ENCODE results near the gene USP28. TPM values are rescaled to one million over a fixed set of nuclear protein-coding genes. Genes with fewer than 3 reads are reported as not detected.
A peak's percentile ranks its signal among the peaks of the same experiment; 100 is the strongest.

USP28 gene
- total and polyA plus RNA-seq, 2 donors, result 7.4 to 13.6 TPM

DNA sequence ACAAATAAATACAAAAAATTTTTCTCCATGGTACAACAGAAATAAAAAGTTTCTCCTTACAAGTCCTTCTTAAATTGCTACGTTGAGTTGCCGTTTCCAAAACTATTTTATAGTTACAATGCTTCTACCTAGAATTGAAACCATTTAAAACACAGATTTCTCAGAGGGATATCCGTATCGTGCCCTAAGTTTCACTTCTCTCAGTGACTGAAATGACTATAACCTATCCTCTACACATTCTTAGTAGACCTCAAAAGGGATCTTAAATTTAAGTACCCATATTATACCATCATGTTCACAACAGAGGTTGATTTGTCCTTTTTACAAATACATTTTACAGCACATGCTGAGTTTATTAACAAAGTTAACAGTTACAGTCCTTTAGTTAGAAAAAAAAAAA lies 44.1 kb downstream of the USP28 start:
- 96% methylated on average over 4 of the region's 4 CpGs for WGBS
- H3K9me3 ChIP-seq (ENCODE audit: control insufficient read depth in 2 of 2, insufficient read depth in 1 of 2, low read length in 1 of 2), result no peaks in the 10 kb centered on the region
- no peaks in the 10 kb centered on the region for H3K27me3 ChIP-seq (ENCODE audit: control insufficient read depth in 2 of 2, insufficient read depth in 1 of 2, low read length in 1 of 2)
- no peak overlapping the region for H3K27ac ChIP-seq (ENCODE audit: low read depth in 1 of 2, low read length in 1 of 2)
- no peak overlapping the region for H3K4me3 ChIP-seq (ENCODE audit: low read length in 2 of 2)
- H3K4me1 ChIP-seq (ENCODE audit: control insufficient read depth in 2 of 2, insufficient read depth in 2 of 2, low read length in 2 of 2), result no peaks in the 10 kb centered on the region
- no peaks in the 10 kb centered on the region for H3K36me3 ChIP-seq (ENCODE audit: control insufficient read depth in 2 of 2, insufficient read depth in 2 of 2, low read length in 1 of 2)
- DNase-seq (ENCODE audit: low read depth in 6 of 9, low spot score in 9 of 9), result no peak

DNA sequence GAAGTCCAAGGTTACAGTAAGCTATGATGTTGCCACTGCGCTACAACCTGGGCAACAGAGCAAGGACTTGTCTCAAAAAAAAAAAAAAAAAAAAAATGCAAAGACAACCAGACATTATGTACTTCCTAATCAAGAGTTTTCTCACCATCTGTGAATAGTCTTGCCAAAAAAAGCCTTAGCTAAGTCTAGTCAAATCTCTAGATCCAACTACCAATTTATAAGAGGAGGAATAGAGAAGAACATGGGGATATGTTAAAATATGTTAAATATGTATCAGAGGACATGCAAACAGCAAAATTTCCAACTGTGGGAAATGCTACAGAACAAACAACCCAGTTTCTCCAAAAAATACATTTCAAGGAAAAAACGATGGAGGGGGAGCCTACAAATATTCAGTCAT lies 45.6 kb downstream of the USP28 start:
- no peak overlapping the region for H3K27ac ChIP-seq (ENCODE audit: low read depth in 1 of 2, low read length in 1 of 2)

DNA sequence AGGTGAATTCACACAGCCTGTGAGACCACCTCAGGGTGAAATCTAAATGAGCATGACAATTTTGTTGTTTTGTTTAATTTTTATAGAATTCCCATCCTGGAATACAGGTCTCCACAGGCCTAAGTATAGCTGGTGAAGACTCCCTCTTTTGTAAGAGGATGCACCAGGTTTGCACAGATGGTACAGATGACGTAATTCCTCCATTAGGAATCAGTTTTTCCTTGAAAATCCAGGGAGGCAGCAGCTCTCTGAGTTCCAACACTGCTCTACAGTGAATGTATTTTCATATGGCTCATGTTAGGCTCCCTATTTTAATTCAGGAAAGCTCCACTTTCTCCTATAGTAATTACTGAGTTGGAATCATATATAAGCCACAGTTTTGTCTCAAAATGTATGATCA lies 47.2 kb downstream of the USP28 start:
- H3K9me3 ChIP-seq (ENCODE audit: control insufficient read depth in 2 of 2, insufficient read depth in 1 of 2, low read length in 1 of 2), result no peaks in the 10 kb centered on the region
- H3K4me3 ChIP-seq (ENCODE audit: low read length in 2 of 2), result no peak overlapping the region
- no peaks in the 10 kb centered on the region for H3K4me1 ChIP-seq (ENCODE audit: control insufficient read depth in 2 of 2, insufficient read depth in 2 of 2, low read length in 2 of 2)
- no peaks in the 10 kb centered on the region for H3K36me3 ChIP-seq (ENCODE audit: control insufficient read depth in 2 of 2, insufficient read depth in 2 of 2, low read length in 1 of 2)
- no peaks in the 10 kb centered on the region for H3K27me3 ChIP-seq (ENCODE audit: control insufficient read depth in 2 of 2, insufficient read depth in 1 of 2, low read length in 1 of 2)
- DNase-seq (ENCODE audit: low read depth in 6 of 9, low spot score in 9 of 9), result no peak
- H3K27ac ChIP-seq (ENCODE audit: low read depth in 1 of 2, low read length in 1 of 2), result no peak overlapping the region
- 93% methylated on average over 1 of the region's 1 CpG for WGBS

More for the DNA sequence above, 45.6 kb downstream of the USP28 start:
- DNase-seq (ENCODE audit: low read depth in 6 of 9, low spot score in 9 of 9), result no peak
- no peaks in the 10 kb centered on the region for H3K27me3 ChIP-seq (ENCODE audit: control insufficient read depth in 2 of 2, insufficient read depth in 1 of 2, low read length in 1 of 2)
- no peaks in the 10 kb centered on the region for H3K4me1 ChIP-seq (ENCODE audit: control insufficient read depth in 2 of 2, insufficient read depth in 2 of 2, low read length in 2 of 2)
- H3K36me3 ChIP-seq (ENCODE audit: control insufficient read depth in 2 of 2, insufficient read depth in 2 of 2, low read length in 1 of 2), result no peaks in the 10 kb centered on the region
- no peaks in the 10 kb centered on the region for H3K9me3 ChIP-seq (ENCODE audit: control insufficient read depth in 2 of 2, insufficient read depth in 1 of 2, low read length in 1 of 2)
- H3K4me3 ChIP-seq (ENCODE audit: low read length in 2 of 2), result no peak overlapping the region
- WGBS, result 98% methylated on average over 2 of the region's 2 CpGs

DNA sequence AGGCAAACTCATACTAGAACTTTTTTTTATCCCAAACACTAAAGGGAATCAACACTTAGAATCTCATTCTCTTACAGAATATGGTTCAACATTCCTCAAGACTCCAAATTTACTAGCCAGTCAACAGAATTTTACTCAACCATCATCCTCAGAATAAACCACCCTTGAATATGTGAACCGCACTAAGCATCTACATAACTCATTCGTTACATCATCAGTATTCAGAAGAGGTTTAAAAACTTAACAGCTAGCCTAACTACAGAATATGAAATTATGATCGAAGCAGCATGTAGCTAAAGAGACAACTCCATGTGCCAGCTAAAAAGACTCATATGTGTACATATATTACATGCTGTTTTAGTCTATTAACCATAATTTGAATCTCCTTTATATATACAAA lies 47.9 kb downstream of the USP28 start:
- 97% methylated on average over 3 of the region's 3 CpGs for WGBS
- no peak for DNase-seq (ENCODE audit: low read depth in 6 of 9, low spot score in 9 of 9)
- peaks cover 0 to 4% of the 10 kb centered on the region in 2 donors for H3K36me3 ChIP-seq (ENCODE audit: control insufficient read depth in 2 of 2, insufficient read depth in 2 of 2, low read length in 1 of 2)
- no peaks in the 10 kb centered on the region for H3K9me3 ChIP-seq (ENCODE audit: control insufficient read depth in 2 of 2, insufficient read depth in 1 of 2, low read length in 1 of 2)
- H3K27me3 ChIP-seq (ENCODE audit: control insufficient read depth in 2 of 2, insufficient read depth in 1 of 2, low read length in 1 of 2), result no peaks in the 10 kb centered on the region
- no peak overlapping the region for H3K27ac ChIP-seq (ENCODE audit: low read depth in 1 of 2, low read length in 1 of 2)
- H3K4me3 ChIP-seq (ENCODE audit: low read length in 2 of 2), result no peak overlapping the region
- H3K4me1 ChIP-seq (ENCODE audit: control insufficient read depth in 2 of 2, insufficient read depth in 2 of 2, low read length in 2 of 2), result no peaks in the 10 kb centered on the region

DNA sequence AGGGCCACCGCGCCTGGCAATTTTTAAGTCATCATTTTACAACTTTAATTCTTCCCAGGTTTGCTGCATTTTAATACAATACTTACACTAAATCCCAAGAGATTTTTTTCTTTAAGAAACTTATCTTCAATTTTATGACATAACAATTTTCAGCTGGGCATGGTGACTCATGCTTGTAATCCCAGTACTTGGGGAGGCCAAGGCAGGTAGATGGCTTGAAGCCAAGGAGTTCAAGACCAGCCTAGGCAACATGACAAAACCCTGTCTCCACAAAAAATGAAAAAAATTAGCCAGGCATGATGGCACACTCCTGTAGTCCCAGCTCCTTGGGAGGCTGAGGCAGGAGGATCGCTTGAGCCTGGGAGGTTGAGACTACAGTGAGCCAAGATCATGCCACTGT lies 56.9 kb downstream of the USP28 start:
- Histone ChIP-seq H3K27ac (ENCODE audit: low read depth in 1 of 2, low read length in 1 of 2) (no peak overlapping the region), H3K4me3 (ENCODE audit: low read length in 2 of 2) (no peak overlapping the region), H3K27me3 (ENCODE audit: control insufficient read depth in 2 of 2, insufficient read depth in 1 of 2, low read length in 1 of 2) (no peaks in the 10 kb centered on the region), H3K9me3 (ENCODE audit: control insufficient read depth in 2 of 2, insufficient read depth in 1 of 2, low read length in 1 of 2) (no peaks in the 10 kb centered on the region), H3K36me3 (ENCODE audit: control insufficient read depth in 2 of 2, insufficient read depth in 2 of 2, low read length in 1 of 2) (peaks cover 4% of the 10 kb centered on the region in 2 donors), H3K4me1 (ENCODE audit: control insufficient read depth in 2 of 2, insufficient read depth in 2 of 2, low read length in 2 of 2) (no peaks in the 10 kb centered on the region)
- DNase-seq (ENCODE audit: low read depth in 6 of 9, low spot score in 9 of 9), result no peak
- WGBS, result 97% methylated on average over 3 of the region's 3 CpGs

DNA sequence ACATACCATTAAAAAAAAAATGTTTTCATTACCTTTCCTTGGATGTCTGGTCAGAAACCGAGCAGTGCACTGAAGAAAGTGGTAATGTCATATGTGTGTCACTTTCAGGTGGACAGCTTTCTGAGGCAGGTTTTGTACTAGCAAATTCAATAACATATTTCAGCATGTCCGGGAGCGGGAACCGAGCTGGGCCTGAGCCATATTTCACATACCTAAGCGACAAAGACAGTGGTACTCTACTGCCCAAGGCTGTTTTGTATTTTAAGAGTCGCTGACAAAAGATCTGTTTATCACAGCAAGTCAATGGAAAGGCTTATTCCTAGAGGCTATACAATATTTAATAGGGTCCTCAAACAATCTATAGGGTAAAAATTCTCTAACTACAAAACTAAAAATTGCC lies 57.7 kb downstream of the USP28 start:
- Histone ChIP-seq H3K36me3 (ENCODE audit: control insufficient read depth in 2 of 2, insufficient read depth in 2 of 2, low read length in 1 of 2) (peaks cover 1 to 4% of the 10 kb centered on the region in 2 donors), H3K27me3 (ENCODE audit: control insufficient read depth in 2 of 2, insufficient read depth in 1 of 2, low read length in 1 of 2) (no peaks in the 10 kb centered on the region), H3K4me1 (ENCODE audit: control insufficient read depth in 2 of 2, insufficient read depth in 2 of 2, low read length in 2 of 2) (no peaks in the 10 kb centered on the region), H3K9me3 (ENCODE audit: control insufficient read depth in 2 of 2, insufficient read depth in 1 of 2, low read length in 1 of 2) (no peaks in the 10 kb centered on the region), H3K4me3 (ENCODE audit: low read length in 2 of 2) (no peak overlapping the region), H3K27ac (ENCODE audit: low read depth in 1 of 2, low read length in 1 of 2) (no peak overlapping the region)
- WGBS, result 96% methylated on average over 6 of the region's 6 CpGs
- DNase-seq (ENCODE audit: low read depth in 6 of 9, low spot score in 9 of 9), result no peak

DNA sequence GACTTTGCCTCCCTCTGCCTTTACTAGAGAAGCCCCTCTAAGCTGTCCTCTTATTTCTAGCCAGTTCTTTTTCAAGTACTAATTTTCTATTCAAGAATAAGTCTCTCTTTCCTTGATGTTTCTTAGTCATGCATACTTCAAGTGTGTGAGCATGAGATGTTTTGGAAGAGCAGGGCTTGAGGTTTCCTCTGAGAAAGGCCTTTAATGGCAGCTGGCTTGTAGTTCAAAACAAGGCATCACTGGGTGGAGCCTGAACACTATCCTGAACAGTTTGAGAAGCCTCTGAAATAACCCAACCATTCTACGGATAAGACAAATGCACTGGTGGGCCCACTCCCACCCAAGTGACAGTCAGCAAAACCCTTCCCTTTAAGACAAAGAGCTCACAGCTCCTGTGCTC lies 58.2 kb downstream of the USP28 start:
- DNase-seq (ENCODE audit: low read depth in 6 of 9, low spot score in 9 of 9), result no peak
- Histone ChIP-seq H3K36me3 (ENCODE audit: control insufficient read depth in 2 of 2, insufficient read depth in 2 of 2, low read length in 1 of 2) (peaks cover 0 to 4% of the 10 kb centered on the region in 2 donors), H3K4me3 (ENCODE audit: low read length in 2 of 2) (no peak overlapping the region), H3K27me3 (ENCODE audit: control insufficient read depth in 2 of 2, insufficient read depth in 1 of 2, low read length in 1 of 2) (no peaks in the 10 kb centered on the region), H3K9me3 (ENCODE audit: control insufficient read depth in 2 of 2, insufficient read depth in 1 of 2, low read length in 1 of 2) (no peaks in the 10 kb centered on the region), H3K27ac (ENCODE audit: low read depth in 1 of 2, low read length in 1 of 2) (no peak overlapping the region), H3K4me1 (ENCODE audit: control insufficient read depth in 2 of 2, insufficient read depth in 2 of 2, low read length in 2 of 2) (no peaks in the 10 kb centered on the region)
- 98% methylated on average over 1 of the region's 1 CpG for WGBS

DNA sequence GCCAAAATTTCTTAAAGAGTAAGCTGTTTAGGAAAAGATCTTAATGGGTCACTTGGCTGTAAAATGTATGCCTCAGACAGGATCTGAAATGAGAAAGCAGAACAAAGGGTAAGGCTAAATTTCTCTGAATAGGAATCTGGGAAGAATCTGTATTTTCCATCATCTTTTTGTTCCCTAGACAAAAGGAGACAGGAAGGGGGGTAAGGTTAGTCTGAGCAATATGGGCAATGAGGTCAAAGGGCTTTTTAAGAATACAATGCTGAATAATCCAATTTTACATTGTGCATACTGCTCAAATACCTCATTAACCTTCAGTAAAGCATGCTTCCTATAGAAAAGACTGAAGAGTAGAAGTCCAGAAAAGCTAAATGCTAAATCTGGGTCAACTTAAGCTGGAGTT lies 61.2 kb downstream of the USP28 start:
- no peaks in the 10 kb centered on the region for H3K9me3 ChIP-seq (ENCODE audit: control insufficient read depth in 2 of 2, insufficient read depth in 1 of 2, low read length in 1 of 2)
- DNase-seq (ENCODE audit: low read depth in 6 of 9, low spot score in 9 of 9), result no peak
- no peaks in the 10 kb centered on the region for H3K4me1 ChIP-seq (ENCODE audit: control insufficient read depth in 2 of 2, insufficient read depth in 2 of 2, low read length in 2 of 2)
- H3K27me3 ChIP-seq (ENCODE audit: control insufficient read depth in 2 of 2, insufficient read depth in 1 of 2, low read length in 1 of 2), result no peaks in the 10 kb centered on the region
- H3K27ac ChIP-seq (ENCODE audit: low read depth in 1 of 2, low read length in 1 of 2), result no peak overlapping the region
- H3K36me3 ChIP-seq (ENCODE audit: control insufficient read depth in 2 of 2, insufficient read depth in 2 of 2, low read length in 1 of 2), result no peaks in the 10 kb centered on the region
- no peak overlapping the region for H3K4me3 ChIP-seq (ENCODE audit: low read length in 2 of 2)

DNA sequence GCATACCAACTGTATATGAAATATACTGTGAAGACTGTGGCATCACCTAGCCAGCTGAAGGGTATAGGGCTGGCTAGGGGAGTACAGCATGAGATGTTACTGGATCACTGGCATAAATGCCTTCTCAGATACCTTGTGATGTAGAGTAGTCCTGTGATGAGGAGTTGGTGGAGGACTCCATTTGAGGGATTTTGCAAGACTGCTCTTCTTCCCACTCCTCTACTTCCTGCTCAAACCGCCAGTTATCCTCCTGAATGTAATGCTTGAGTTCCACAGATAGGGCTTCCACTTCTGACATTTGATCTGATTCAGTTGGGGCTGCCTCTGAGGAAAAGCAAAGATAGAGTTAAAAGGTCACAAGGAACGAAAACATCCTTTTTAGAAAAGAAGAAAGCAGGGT lies 66.4 kb downstream of the USP28 start:
- Histone ChIP-seq H3K4me1 (ENCODE audit: control insufficient read depth in 2 of 2, insufficient read depth in 2 of 2, low read length in 2 of 2) (no peaks in the 10 kb centered on the region), H3K27ac (ENCODE audit: low read depth in 1 of 2, low read length in 1 of 2) (no peak overlapping the region), H3K9me3 (ENCODE audit: control insufficient read depth in 2 of 2, insufficient read depth in 1 of 2, low read length in 1 of 2) (no peaks in the 10 kb centered on the region), H3K27me3 (ENCODE audit: control insufficient read depth in 2 of 2, insufficient read depth in 1 of 2, low read length in 1 of 2) (no peaks in the 10 kb centered on the region), H3K36me3 (ENCODE audit: control insufficient read depth in 2 of 2, insufficient read depth in 2 of 2, low read length in 1 of 2) (peaks cover 0 to 4% of the 10 kb centered on the region in 2 donors), H3K4me3 (ENCODE audit: low read length in 2 of 2) (no peak overlapping the region)
- 46% methylated on average over 2 of the region's 2 CpGs for WGBS
- DNase-seq (ENCODE audit: low read depth in 6 of 9, low spot score in 9 of 9), result no peak

DNA sequence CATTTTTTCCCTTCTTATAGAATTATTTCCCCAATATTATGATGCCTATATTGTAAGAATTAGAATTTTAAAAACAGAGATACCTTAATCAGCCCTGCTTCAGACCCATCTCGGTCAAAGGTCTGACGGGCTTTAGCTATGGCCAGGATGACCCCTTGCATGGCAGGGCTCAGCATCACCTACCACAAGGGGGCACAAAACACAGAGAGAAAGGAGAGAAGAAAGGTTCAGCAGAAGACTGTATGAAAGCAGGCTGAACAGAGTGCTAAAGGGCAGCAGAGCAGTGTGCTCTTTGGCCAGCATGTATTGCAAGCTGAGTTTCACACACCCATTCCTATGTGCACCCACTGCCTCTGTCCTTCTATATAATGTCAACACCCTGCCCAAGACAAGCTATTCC lies 69.0 kb downstream of the USP28 start:
- H3K27me3 ChIP-seq (ENCODE audit: control insufficient read depth in 2 of 2, insufficient read depth in 1 of 2, low read length in 1 of 2), result no peaks in the 10 kb centered on the region
- H3K4me1 ChIP-seq (ENCODE audit: control insufficient read depth in 2 of 2, insufficient read depth in 2 of 2, low read length in 2 of 2), result no peaks in the 10 kb centered on the region
- peak in 1 of 9 donors; percentile 7 for DNase-seq (ENCODE audit: low read depth in 6 of 9, low spot score in 9 of 9)
- WGBS, result 99% methylated on average over 2 of the region's 2 CpGs
- H3K9me3 ChIP-seq (ENCODE audit: control insufficient read depth in 2 of 2, insufficient read depth in 1 of 2, low read length in 1 of 2), result no peaks in the 10 kb centered on the region
- H3K36me3 ChIP-seq (ENCODE audit: control insufficient read depth in 2 of 2, insufficient read depth in 2 of 2, low read length in 1 of 2), result peaks cover 0 to 4% of the 10 kb centered on the region in 2 donors
- H3K27ac ChIP-seq (ENCODE audit: low read depth in 1 of 2, low read length in 1 of 2), result no peak overlapping the region
- no peak overlapping the region for H3K4me3 ChIP-seq (ENCODE audit: low read length in 2 of 2)
